K562 (cell line): ENCODE data around the gene WDR86. TPM values are rescaled to one million over a fixed set of nuclear protein-coding genes. Genes with fewer than 3 reads are reported as not detected.

ENCODE experiments used
- ATF4 ChIP-seq: fragments of 450-650 bp; formaldehyde crosslinking; IDR thresholded peaks from 2 replicates; pipeline ENCODE4 v1.4.0; 2022; ENCODE audit warnings: mild to moderate bottlenecking, moderate library complexity
- CBX3 ChIP-seq, 2 experiments: IDR thresholded peaks; 1 replicate in 1 of 2; 2 replicates in 1 of 2; pipeline ENCODE4 v1.6.1; 2012; ENCODE audit warnings: inconsistent platforms in 2 of 2, low read length in 2 of 2, borderline replicate concordance in 1 of 2, control low read depth in 1 of 2
- CHD4 ChIP-seq: fragments of 200-600 bp; sonication (generic); IDR thresholded peaks from 3 replicates; pipeline ENCODE4 v1.6.1; 2012; ENCODE audit warnings: low read depth, mild to moderate bottlenecking, mixed read lengths, low read length, inconsistent platforms; ENCODE audit not compliant: insufficient read depth, insufficient replicate concordance, poor library complexity, severe bottlenecking
- CTCF ChIP-seq, 3 experiments: IDR thresholded peaks in 2 of 3; conservative IDR thresholded peaks in 1 of 3; 2 replicates each; pipeline ENCODE4 v1.5.1; 2011 to 2012; ENCODE audit warnings: low read length in 3 of 3, mild to moderate bottlenecking in 3 of 3, control low read depth in 2 of 3, improper control_type of control experiment in 1 of 3, inconsistent platforms in 1 of 3, low read depth in 1 of 3, mixed read lengths in 1 of 3, moderate library complexity in 1 of 3; ENCODE audit not compliant: insufficient read depth in 2 of 3
- CXXC5 ChIP-seq: fragments of 250-450 bp; sonication (Bioruptor Pico); IDR thresholded peaks from 2 replicates; pipeline ENCODE4 v1.8.0; 2022; ENCODE audit warnings: inconsistent platforms, mild to moderate bottlenecking, moderate library complexity
- EZH2 ChIP-seq: IDR thresholded peaks from 2 replicates; pipeline ENCODE4 v1.6.1; 2012; ENCODE audit warnings: low read depth, mild to moderate bottlenecking, inconsistent platforms, low read length, borderline replicate concordance
- FOXK2 ChIP-seq, 2 experiments: fragments of 450-650 bp; IDR thresholded peaks in 1 of 2; conservative IDR thresholded peaks in 1 of 2; 2 replicates each; pipeline ENCODE4 v1.6.1; 2016; ENCODE audit warnings: low read depth in 2 of 2, mild to moderate bottlenecking in 1 of 2
- MBD1 ChIP-seq: fragments of 250-450 bp; sonication (Bioruptor Pico); IDR thresholded peaks from 2 replicates; pipeline ENCODE4 v1.8.0; 2022; ENCODE audit warnings: inconsistent platforms
- MCM7 ChIP-seq, 2 experiments: fragments of 450-650 bp; IDR thresholded peaks; 2 replicates each; pipeline ENCODE4 v1.6.1; 2016 to 2018
- POLR3A ChIP-seq: IDR thresholded peaks from 2 replicates; pipeline ENCODE4 v1.6.1; 2011; ENCODE audit warnings: borderline replicate concordance, mild to moderate bottlenecking, moderate library complexity; ENCODE audit not compliant: insufficient read length, insufficient read depth; ENCODE audit errors: extremely low read depth
- PTTG1 ChIP-seq: fragments of 450-650 bp; IDR thresholded peaks from 2 replicates; pipeline ENCODE4 v1.6.1; 2016; ENCODE audit warnings: low read depth, mild to moderate bottlenecking, missing genetic modification characterization, missing compliant biosample characterization
- ZBTB11 ChIP-seq, 3 experiments: fragments of 200-800 bp in 1 of 3; fragments of 250-450 bp in 1 of 3; fragments of 450-650 bp in 1 of 3; sonication (Bioruptor Pico) in 1 of 3; sonication (Bioruptor generic) in 1 of 3; formaldehyde crosslinking in 1 of 3; IDR thresholded peaks; 2 replicates each; pipeline versions ENCODE4 v1.6.1 to v1.8.0; 2016 to 2022; ENCODE audit warnings: mild to moderate bottlenecking in 2 of 3, missing genetic modification characterization in 2 of 3, missing compliant biosample characterization in 1 of 3, moderate library complexity in 1 of 3
- ZC3H8 ChIP-seq: fragments of 450-650 bp; IDR thresholded peaks from 2 replicates; pipeline ENCODE4 v1.6.1; 2017
- ZNF398 ChIP-seq: fragments of 250-450 bp; sonication (Bioruptor Pico); IDR thresholded peaks from 2 replicates; pipeline ENCODE4 v1.8.0; 2021; ENCODE audit warnings: moderate library complexity, mild to moderate bottlenecking, inconsistent platforms
- polyA plus RNA-seq, 8 experiments: library from polyadenylated mRNA; depleted of rRNA in 4 of 8; stranded (reverse) in 5 of 8; unstranded in 3 of 8; fragments of >200 nt; fragmentation: Nextera tagmentation in 2 of 8; fragmentation: Illumina TruSeq in 1 of 8; extraction: Ambion mirVana in 2 of 8; extraction: Trizol in 1 of 8; gene quantifications; 2 replicates each; pipeline versions ENCODE4 v1.2.1 to v1.2.3, GENCODE V29; 2011 to 2014; ENCODE audit warnings: inconsistent platforms in 1 of 8, missing spikeins in 1 of 8
- total RNA-seq, 7 experiments: library from RNA; depleted of rRNA in 6 of 7; stranded (reverse); fragments of >200 nt in 6 of 7; fragmentation: Illumina TruSeq in 2 of 7; extraction: Trizol in 2 of 7; gene quantifications; 2 replicates each; pipeline versions ENCODE4 v1.2.1 to v1.2.3, GENCODE V29; 2011 to 2021; ENCODE audit warnings: low replicate concordance in 1 of 7

WDR86 gene
- total and polyA plus RNA-seq, 9 of the 15 experiments (the other 6 are each of a cell fraction or from before 2014, with no cell fraction given) = 0.24 TPM; not detected in 8

GRCh38 chr7:151442776-151443496, 33.1 kb upstream of the WDR86 start (continued):
- TF ChIP-seq MBD1 = no peak
- no peak for TF ChIP-seq PTTG1
- 0 out of 3 replicates have a peak, but pooled peaks of 1 of the 2 experiments have one; percentile 49 for TF ChIP-seq CBX3 (IDR thresholded peaks at IDR 0.05; ENCODE audit: borderline replicate concordance in 1 of 2, low read length in 2 of 2)
- no peak for TF ChIP-seq POLR3A
- no peak for TF ChIP-seq FOXK2 (conservative IDR thresholded peaks at IDR 0.05 in 1 of 2, IDR thresholded peaks at IDR 0.05 in 1 of 2; ENCODE audit: low read depth in 2 of 2)
- no peak for TF ChIP-seq MCM7 (IDR thresholded peaks at IDR 0.05)
- no peak for TF ChIP-seq ZC3H8
- no peak for TF ChIP-seq CXXC5 (CRISPR knock-in tag)
- TF ChIP-seq CHD4 = no peak
- no peak for TF ChIP-seq CTCF (IDR thresholded peaks at IDR 0.05 in 2 of 3, conservative IDR thresholded peaks at IDR 0.05 in 1 of 3; ENCODE audit: insufficient read depth in 2 of 3, low read depth in 1 of 3, low read length in 3 of 3)
- TF ChIP-seq ATF4 (CRISPR knock-in tag) = no peak
- TF ChIP-seq ZNF398 = no peak
- no peak for TF ChIP-seq ZBTB11 (CRISPR knock-in tag; IDR thresholded peaks at IDR 0.05)
- TF ChIP-seq EZH2 = no peak
